ENCODE results near the gene PANK1.

DNA sequence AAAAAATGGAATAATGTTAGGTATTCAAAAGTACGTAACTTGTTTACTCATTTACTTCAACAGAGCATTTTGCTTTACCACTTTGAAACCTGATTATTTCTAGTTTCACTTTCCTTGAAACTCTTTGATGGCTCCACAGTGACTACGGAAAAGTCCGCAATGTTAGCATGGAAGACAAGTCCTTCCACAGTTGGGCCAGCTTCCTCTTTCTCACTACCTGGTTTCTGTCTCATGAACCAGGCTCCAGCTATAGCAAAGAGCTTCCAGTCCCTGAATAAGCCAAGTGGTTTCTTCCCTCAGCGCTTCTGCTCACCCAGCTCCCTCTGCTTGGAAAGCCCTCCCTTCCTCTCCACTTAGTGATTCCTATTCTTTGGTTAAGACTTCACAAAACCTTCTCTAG is 64.8 kb downstream of the PANK1 start:
- TF ChIP-seq, protein P1, sequence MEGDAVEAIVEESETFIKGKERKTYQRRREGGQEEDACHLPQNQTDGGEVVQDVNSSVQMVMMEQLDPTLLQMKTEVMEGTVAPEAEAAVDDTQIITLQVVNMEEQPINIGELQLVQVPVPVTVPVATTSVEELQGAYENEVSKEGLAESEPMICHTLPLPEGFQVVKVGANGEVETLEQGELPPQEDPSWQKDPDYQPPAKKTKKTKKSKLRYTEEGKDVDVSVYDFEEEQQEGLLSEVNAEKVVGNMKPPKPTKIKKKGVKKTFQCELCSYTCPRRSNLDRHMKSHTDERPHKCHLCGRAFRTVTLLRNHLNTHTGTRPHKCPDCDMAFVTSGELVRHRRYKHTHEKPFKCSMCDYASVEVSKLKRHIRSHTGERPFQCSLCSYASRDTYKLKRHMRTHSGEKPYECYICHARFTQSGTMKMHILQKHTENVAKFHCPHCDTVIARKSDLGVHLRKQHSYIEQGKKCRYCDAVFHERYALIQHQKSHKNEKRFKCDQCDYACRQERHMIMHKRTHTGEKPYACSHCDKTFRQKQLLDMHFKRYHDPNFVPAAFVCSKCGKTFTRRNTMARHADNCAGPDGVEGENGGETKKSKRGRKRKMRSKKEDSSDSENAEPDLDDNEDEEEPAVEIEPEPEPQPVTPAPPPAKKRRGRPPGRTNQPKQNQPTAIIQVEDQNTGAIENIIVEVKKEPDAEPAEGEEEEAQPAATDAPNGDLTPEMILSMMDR (IDR thresholded peaks at IDR 0.05; ENCODE audit: insufficient read depth, low read length, poor library complexity, severe bottlenecking), result no peak
- no peak for TF ChIP-seq EZH2phosphoT487 (conservative IDR thresholded peaks at IDR 0.05; ENCODE audit: low read length)

Measured in SU-DHL-6 (cell line).